Peyer's patch (tissue), 4 donors: ENCODE data around the gene EPS8L3.

Experiments
- CTCF ChIP-seq, 6 experiments: fragments of 450-650 bp in 4 of 6; fragments of 200-600 bp in 2 of 6; sonication (generic) in 1 of 6; IDR thresholded peaks; one replicate each; pipeline ENCODE4 v1.5.1; 2017 to 2019; ENCODE audit warnings: antibody characterized with exemption in 6 of 6, mild to moderate bottlenecking in 3 of 6, moderate library complexity in 1 of 6
- POLR2A ChIP-seq, 2 donors: fragments of 450-650 bp; IDR thresholded peaks; one replicate each; pipeline ENCODE4 v1.5.1; 2017; ENCODE audit warnings: antibody characterized with exemption in 2 of 2, mild to moderate bottlenecking in 2 of 2, moderate library complexity in 2 of 2

- TF ChIP-seq CTCF (IDR thresholded peaks at IDR 0.05) (no peak), POLR2A (IDR thresholded peaks at IDR 0.05) (no peak)
These were observed 38.2 kb downstream of the EPS8L3 start for GRCh38 chr1:109725510-109725909.
